ENCODE data around the gene SOX1. TPM values are rescaled to one million over a fixed set of nuclear protein-coding genes. Genes with fewer than 3 reads are reported as not detected.

Gene SOX1
- total and polyA plus RNA-seq, 4 donors, result 0.09 TPM; not detected in 3

- DNase-seq (no peak), ATAC-seq (ENCODE audit: insufficient read depth, low FRiP score) (no peak)
- 42 to 55% methylated on average over 5 of the region's 5 CpGs for WGBS, 2 donors
- no peaks in the 10 kb centered on the region for H3K36me3 ChIP-seq (ENCODE audit: control insufficient read depth in 4 of 4, insufficient read depth in 4 of 4, low read length in 4 of 4)
- peaks cover 0 to 41% (median 7%) of the 10 kb centered on the region in 3 donors for H3K27me3 ChIP-seq (ENCODE audit: control insufficient read depth in 3 of 3, insufficient read depth in 3 of 3, low read length in 2 of 3)
- TF ChIP-seq, protein P1, sequence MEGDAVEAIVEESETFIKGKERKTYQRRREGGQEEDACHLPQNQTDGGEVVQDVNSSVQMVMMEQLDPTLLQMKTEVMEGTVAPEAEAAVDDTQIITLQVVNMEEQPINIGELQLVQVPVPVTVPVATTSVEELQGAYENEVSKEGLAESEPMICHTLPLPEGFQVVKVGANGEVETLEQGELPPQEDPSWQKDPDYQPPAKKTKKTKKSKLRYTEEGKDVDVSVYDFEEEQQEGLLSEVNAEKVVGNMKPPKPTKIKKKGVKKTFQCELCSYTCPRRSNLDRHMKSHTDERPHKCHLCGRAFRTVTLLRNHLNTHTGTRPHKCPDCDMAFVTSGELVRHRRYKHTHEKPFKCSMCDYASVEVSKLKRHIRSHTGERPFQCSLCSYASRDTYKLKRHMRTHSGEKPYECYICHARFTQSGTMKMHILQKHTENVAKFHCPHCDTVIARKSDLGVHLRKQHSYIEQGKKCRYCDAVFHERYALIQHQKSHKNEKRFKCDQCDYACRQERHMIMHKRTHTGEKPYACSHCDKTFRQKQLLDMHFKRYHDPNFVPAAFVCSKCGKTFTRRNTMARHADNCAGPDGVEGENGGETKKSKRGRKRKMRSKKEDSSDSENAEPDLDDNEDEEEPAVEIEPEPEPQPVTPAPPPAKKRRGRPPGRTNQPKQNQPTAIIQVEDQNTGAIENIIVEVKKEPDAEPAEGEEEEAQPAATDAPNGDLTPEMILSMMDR (IDR thresholded peaks at IDR 0.05; ENCODE audit: control extremely low read depth, extremely low read depth), result no peak
- H3K4me3 ChIP-seq, result no peak overlapping the region
- no peak overlapping the region for H3K9ac ChIP-seq (ENCODE audit: insufficient read depth in 1 of 2, low read length in 2 of 2)
- H3K27ac ChIP-seq (ENCODE audit: low read depth in 1 of 2, low read length in 1 of 2), result no peak overlapping the region
- H3K4me1 ChIP-seq (ENCODE audit: control insufficient read depth in 5 of 5, insufficient read depth in 5 of 5, low read length in 5 of 5), result no peaks in the 10 kb centered on the region
- H3K9me3 ChIP-seq (ENCODE audit: control insufficient read depth in 4 of 4, insufficient read depth in 3 of 4, low read length in 3 of 4), result peaks cover 0 to 6% (median 0%) of the 10 kb centered on the region in 4 donors
These were observed 53.1 kb downstream of the SOX1 start for GRCh38 chr13:112120031-112120373.

Small RNA genes within 50 kb of the gene (small RNA-seq; reads per million reads assigned to genes)
- 0.23 reads per million, percentile 19 among the genes with 10 or more reads in this experiment for gene RF00287 (ENCODE audit: low replicate concordance)

Measured in lung (tissue), 13 donors.